Measurements from ENCODE around the gene ALX3.

ALX3 gene

DNA sequence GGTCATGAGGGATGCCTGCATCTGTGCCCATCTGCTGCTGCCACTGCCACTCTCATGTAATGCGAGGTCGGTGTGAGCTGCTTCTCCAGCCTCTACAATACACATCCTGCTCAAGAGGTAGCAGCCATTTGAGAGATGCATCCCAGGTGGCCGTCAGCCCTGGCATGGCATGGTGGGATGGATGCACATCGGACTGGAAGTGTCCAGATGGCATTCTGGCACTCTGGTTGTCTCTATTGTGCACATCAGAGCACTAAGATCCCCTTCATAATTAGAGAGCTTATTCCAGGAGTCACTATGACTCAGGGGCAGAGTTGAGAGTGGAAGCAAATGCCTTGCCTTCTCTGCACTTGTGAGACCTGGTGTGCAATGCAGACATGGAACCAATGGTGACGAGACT, 32.2 kb downstream of the ALX3 start:
- Histone ChIP-seq H3K27me3 (ENCODE audit: insufficient read depth, low read length) (no peaks in the 10 kb centered on the region), H4K12ac (ENCODE audit: low read depth, low read length) (no peak overlapping the region), H2BK5ac (ENCODE audit: low read depth, low read length, poor library complexity) (no peak overlapping the region), H3K9ac (ENCODE audit: low read length) (no peak overlapping the region), H3K4me3 (ENCODE audit: low read depth, low read length) (no peak overlapping the region), H3K4me2 (ENCODE audit: low read length) (no peak overlapping the region), H3K18ac (ENCODE audit: low read length) (no peak overlapping the region), H4K91ac (ENCODE audit: low read depth, low read length) (no peak overlapping the region), H3K79me2 (ENCODE audit: control insufficient read depth, insufficient read depth, low read length, poor library complexity) (peaks cover 5% of the 10 kb centered on the region), H4K8ac (ENCODE audit: low read depth, low read length) (no peak overlapping the region), H2BK12ac (ENCODE audit: low read length) (no peak overlapping the region), H2BK120ac (ENCODE audit: insufficient read depth, low read length, poor library complexity) (no peak overlapping the region), H2AFZ (ENCODE audit: insufficient read depth, low read length, poor library complexity) (no peak overlapping the region), H3K23ac (ENCODE audit: low read length) (no peak overlapping the region), H3K4me1 (ENCODE audit: control insufficient read depth in 1 of 2, insufficient read depth in 2 of 2, low read length in 2 of 2) (no peaks in the 10 kb centered on the region), H3K9me3 (ENCODE audit: insufficient read depth, low read depth, low read length) (no peaks in the 10 kb centered on the region), H3K27ac (ENCODE audit: low read depth, low read length) (no peak overlapping the region), H3K14ac (ENCODE audit: low read length) (no peak overlapping the region), H3K4ac (ENCODE audit: low read depth, low read length) (no peak overlapping the region), H3K79me1 (ENCODE audit: low read length) (peaks cover 9% of the 10 kb centered on the region), H3K36me3 (ENCODE audit: control insufficient read depth in 1 of 2, insufficient read depth in 2 of 2, low read length in 2 of 2) (peaks cover 44 to 51% of the 10 kb centered on the region in 2 experiments), H2AK5ac (ENCODE audit: low read length) (no peak overlapping the region)
- DNase-seq = no peak
- no CpG with 5 or more reads among the region's 5 CpGs for WGBS (ENCODE audit: extremely low coverage, insufficient coverage, insufficient read length)

DNA sequence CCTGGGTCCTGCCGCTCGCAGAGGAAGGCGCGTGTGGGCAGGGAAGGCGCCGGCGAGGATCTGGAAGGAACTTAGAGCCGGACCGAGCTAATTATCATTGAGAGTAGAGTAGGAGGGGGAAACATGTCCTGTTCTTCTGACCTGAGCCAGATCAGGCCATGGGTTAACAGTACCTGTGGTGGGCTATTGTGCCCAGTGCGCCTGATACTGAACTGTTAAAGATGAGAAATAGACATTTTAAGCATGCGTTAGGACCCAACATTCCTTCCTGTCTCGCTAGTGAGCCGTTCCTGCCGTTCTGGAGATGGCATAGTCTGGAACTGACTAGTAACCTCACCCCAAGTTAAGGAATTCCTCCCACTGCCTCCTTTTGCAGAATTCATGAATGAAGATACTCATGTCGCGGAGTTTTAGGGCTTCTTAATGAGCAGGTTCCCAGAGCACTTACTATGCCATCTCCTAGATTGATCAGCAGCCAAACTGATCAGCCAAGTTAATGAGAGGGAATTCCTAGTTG, 35.2 kb downstream of the ALX3 start:
- no CpG with 5 or more reads among the region's 16 CpGs for WGBS (ENCODE audit: extremely low coverage, insufficient coverage, insufficient read length)

DNA sequence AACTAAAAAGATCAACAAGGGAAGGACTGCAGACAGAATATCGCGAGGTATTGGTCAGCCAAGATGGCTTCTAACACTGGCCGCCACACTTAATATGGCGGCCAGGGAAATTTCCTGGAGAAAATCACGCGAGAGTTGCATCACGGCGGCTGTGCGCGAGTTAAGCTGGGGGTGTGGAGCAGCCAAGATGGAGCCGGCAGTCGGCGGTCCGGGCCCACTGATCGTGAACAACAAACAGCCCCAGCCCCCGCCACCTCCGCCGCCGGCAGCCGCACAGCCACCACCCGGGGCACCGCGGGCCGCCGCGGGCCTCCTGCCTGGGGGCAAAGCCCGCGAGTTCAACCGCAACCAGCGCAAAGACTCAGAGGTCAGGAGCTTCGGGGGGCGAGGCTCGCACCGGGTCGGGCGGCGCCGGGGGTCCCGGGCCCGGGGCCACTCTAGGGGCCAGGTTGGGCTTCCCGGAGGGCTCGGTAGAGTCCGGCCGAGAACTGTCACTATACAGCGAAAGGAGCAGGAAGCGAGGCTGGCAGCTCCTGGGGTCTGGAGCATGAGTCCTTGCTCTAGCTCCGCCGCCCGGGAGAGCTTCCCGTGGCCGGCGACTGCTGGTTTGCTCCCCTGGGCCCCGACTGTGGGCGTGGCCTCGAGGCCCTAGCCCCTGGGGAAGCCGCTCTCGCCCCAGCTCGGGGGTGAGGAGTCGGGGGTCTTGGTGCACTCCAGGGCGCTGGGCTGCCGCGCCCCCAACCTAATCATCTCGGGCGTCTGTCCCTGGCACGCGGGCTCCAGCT, 35.8 kb downstream of the ALX3 start, which contains the start of gene STRIP1:
Gene STRIP1, plus strand, starts transcription at position 174 of the 785 bp plus-strand sequence. Its CDS starts 14 bp downstream, at position 188.
- H3K4ac ChIP-seq (ENCODE audit: low read depth, low read length) = peak within 1 kb of the TSS; percentile 91
- H4K12ac ChIP-seq (ENCODE audit: low read depth, low read length) = peak within 1 kb of the TSS; percentile 99
- peak within 1 kb of the TSS; percentile 99 for H3K18ac ChIP-seq (ENCODE audit: low read length)
- peak; percentile 93 to 99 for DNase-seq
- peak within 1 kb of the TSS; percentile 66 for H2AK5ac ChIP-seq (ENCODE audit: low read length)
- peak within 1 kb of the TSS; percentile 97 for H4K8ac ChIP-seq (ENCODE audit: low read depth, low read length)
- H3K9me3 ChIP-seq (ENCODE audit: insufficient read depth, low read depth, low read length) = no peaks in the 10 kb centered on the region
- peaks cover 15 to 17% of the 10 kb centered on the region in 2 experiments for H3K36me3 ChIP-seq (ENCODE audit: control insufficient read depth in 1 of 2, insufficient read depth in 2 of 2, low read length in 2 of 2)
- H3K79me2 ChIP-seq (ENCODE audit: control insufficient read depth, insufficient read depth, low read length, poor library complexity) = peaks cover 5% of the 10 kb centered on the region
- peak within 1 kb of the TSS; percentile 96 for H4K91ac ChIP-seq (ENCODE audit: low read depth, low read length)
- peak within 1 kb of the TSS; percentile 78 for H3K4me2 ChIP-seq (ENCODE audit: low read length)
- no peaks in the 10 kb centered on the region for H3K4me1 ChIP-seq (ENCODE audit: control insufficient read depth in 1 of 2, insufficient read depth in 2 of 2, low read length in 2 of 2)
- peak within 1 kb of the TSS; percentile 94 for H3K14ac ChIP-seq (ENCODE audit: low read length)
- H2BK12ac ChIP-seq (ENCODE audit: low read length) = peak within 1 kb of the TSS; percentile 50
- H2BK5ac ChIP-seq (ENCODE audit: low read depth, low read length, poor library complexity) = peak within 1 kb of the TSS; percentile 92
- H2BK120ac ChIP-seq (ENCODE audit: insufficient read depth, low read length, poor library complexity) = peak within 1 kb of the TSS; percentile 96
- H2AFZ ChIP-seq (ENCODE audit: insufficient read depth, low read length, poor library complexity) = peak within 1 kb of the TSS; percentile 96
- H3K27ac ChIP-seq (ENCODE audit: low read depth, low read length) = peak within 1 kb of the TSS; percentile 80
- WGBS (ENCODE audit: extremely low coverage, insufficient coverage, insufficient read length) = no CpG with 5 or more reads among the region's 66 CpGs
- peaks cover 9% of the 10 kb centered on the region for H3K79me1 ChIP-seq (ENCODE audit: low read length)
- H3K23ac ChIP-seq (ENCODE audit: low read length) = no peak within 1 kb of the TSS
- peak within 1 kb of the TSS; percentile 98 for H3K9ac ChIP-seq (ENCODE audit: low read length)
- no peaks in the 10 kb centered on the region for H3K27me3 ChIP-seq (ENCODE audit: insufficient read depth, low read length)
- peak within 1 kb of the TSS; percentile 97 for H3K4me3 ChIP-seq (ENCODE audit: low read depth, low read length)

More for the DNA sequence above, 35.2 kb downstream of the ALX3 start:
- no peaks in the 10 kb centered on the region for H3K4me1 ChIP-seq (ENCODE audit: control insufficient read depth in 1 of 2, insufficient read depth in 2 of 2, low read length in 2 of 2)
- DNase-seq = no peak
- peaks cover 9% of the 10 kb centered on the region for H3K79me1 ChIP-seq (ENCODE audit: low read length)
- H2BK5ac ChIP-seq (ENCODE audit: low read depth, low read length, poor library complexity) = peak overlapping the region; percentile 37
- peak overlapping the region; percentile 78 for H3K4ac ChIP-seq (ENCODE audit: low read depth, low read length)
- H3K23ac ChIP-seq (ENCODE audit: low read length) = no peak overlapping the region
- H4K8ac ChIP-seq (ENCODE audit: low read depth, low read length) = peak overlapping the region; percentile 97
- peak overlapping the region; percentile 97 for H3K4me3 ChIP-seq (ENCODE audit: low read depth, low read length)
- no peaks in the 10 kb centered on the region for H3K9me3 ChIP-seq (ENCODE audit: insufficient read depth, low read depth, low read length)
- peaks cover 20 to 23% of the 10 kb centered on the region in 2 experiments for H3K36me3 ChIP-seq (ENCODE audit: control insufficient read depth in 1 of 2, insufficient read depth in 2 of 2, low read length in 2 of 2)
- peaks cover 5% of the 10 kb centered on the region for H3K79me2 ChIP-seq (ENCODE audit: control insufficient read depth, insufficient read depth, low read length, poor library complexity)
- H3K9ac ChIP-seq (ENCODE audit: low read length) = peak overlapping the region; percentile 98
- H3K4me2 ChIP-seq (ENCODE audit: low read length) = peak overlapping the region; percentile 78
- no peak overlapping the region for H2BK12ac ChIP-seq (ENCODE audit: low read length)
- peak overlapping the region; percentile 99 for H4K12ac ChIP-seq (ENCODE audit: low read depth, low read length)
- H3K27me3 ChIP-seq (ENCODE audit: insufficient read depth, low read length) = no peaks in the 10 kb centered on the region
- no peak overlapping the region for H2AK5ac ChIP-seq (ENCODE audit: low read length)
- H4K91ac ChIP-seq (ENCODE audit: low read depth, low read length) = peak overlapping the region; percentile 64
- peak overlapping the region; percentile 80 for H3K27ac ChIP-seq (ENCODE audit: low read depth, low read length)
- peak overlapping the region; percentile 99 for H3K18ac ChIP-seq (ENCODE audit: low read length)
- peak overlapping the region; percentile 96 for H2BK120ac ChIP-seq (ENCODE audit: insufficient read depth, low read length, poor library complexity)
- H3K14ac ChIP-seq (ENCODE audit: low read length) = peak overlapping the region; percentile 94
- peak overlapping the region; percentile 96 for H2AFZ ChIP-seq (ENCODE audit: insufficient read depth, low read length, poor library complexity)

DNA sequence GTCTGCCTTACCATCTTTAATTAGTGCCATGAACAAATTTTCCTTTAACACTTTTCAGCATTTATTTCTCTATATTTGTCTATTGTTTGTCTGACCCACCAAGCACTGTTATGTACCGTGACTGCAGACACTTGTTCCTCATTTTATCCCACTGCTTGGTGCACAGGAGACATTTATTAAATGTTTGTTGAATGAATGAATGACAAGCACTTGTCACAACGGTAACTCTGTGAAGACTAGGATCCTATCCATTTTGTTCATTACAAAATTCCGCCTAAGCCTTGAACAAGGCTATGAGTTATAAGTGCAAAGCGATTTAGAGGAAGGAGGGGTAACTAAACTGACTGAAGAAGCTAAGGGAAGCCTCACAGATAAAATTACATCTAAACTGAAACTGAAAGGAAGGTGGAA, 36.4 kb downstream of the ALX3 start:
- Histone ChIP-seq H3K27ac (ENCODE audit: low read depth, low read length) (no peak overlapping the region), H4K12ac (ENCODE audit: low read depth, low read length) (no peak overlapping the region), H2BK120ac (ENCODE audit: insufficient read depth, low read length, poor library complexity) (no peak overlapping the region), H3K27me3 (ENCODE audit: insufficient read depth, low read length) (no peaks in the 10 kb centered on the region), H2BK12ac (ENCODE audit: low read length) (no peak overlapping the region), H3K4me2 (ENCODE audit: low read length) (peak overlapping the region; percentile 52), H3K23ac (ENCODE audit: low read length) (no peak overlapping the region), H3K79me1 (ENCODE audit: low read length) (peaks cover 9% of the 10 kb centered on the region), H3K4me3 (ENCODE audit: low read depth, low read length) (no peak overlapping the region), H3K9me3 (ENCODE audit: insufficient read depth, low read depth, low read length) (no peaks in the 10 kb centered on the region), H4K8ac (ENCODE audit: low read depth, low read length) (no peak overlapping the region), H3K79me2 (ENCODE audit: control insufficient read depth, insufficient read depth, low read length, poor library complexity) (peaks cover 5% of the 10 kb centered on the region), H3K36me3 (ENCODE audit: control insufficient read depth in 1 of 2, insufficient read depth in 2 of 2, low read length in 2 of 2) (peaks cover 9 to 11% of the 10 kb centered on the region in 2 experiments), H2BK5ac (ENCODE audit: low read depth, low read length, poor library complexity) (no peak overlapping the region), H3K9ac (ENCODE audit: low read length) (no peak overlapping the region), H3K4ac (ENCODE audit: low read depth, low read length) (no peak overlapping the region), H4K91ac (ENCODE audit: low read depth, low read length) (no peak overlapping the region), H3K18ac (ENCODE audit: low read length) (no peak overlapping the region), H2AK5ac (ENCODE audit: low read length) (no peak overlapping the region), H2AFZ (ENCODE audit: insufficient read depth, low read length, poor library complexity) (no peak overlapping the region), H3K14ac (ENCODE audit: low read length) (no peak overlapping the region), H3K4me1 (ENCODE audit: control insufficient read depth in 1 of 2, insufficient read depth in 2 of 2, low read length in 2 of 2) (no peaks in the 10 kb centered on the region)
- WGBS (ENCODE audit: extremely low coverage, insufficient coverage, insufficient read length) = no CpG with 5 or more reads among the region's 4 CpGs
- DNase-seq = no peak
